NK-92 (cell line): Measurements from ENCODE around the gene KIFAP3.

Experiments used
- DNase-seq: peaks from one replicate; lab custom pipeline; 2025; ENCODE audit not compliant: unreplicated experiment; lab: John Stamatoyannopoulos, UW

The KIFAP3 gene

GRCh38 chr1:169995993-169996392, 78.5 kb downstream of the KIFAP3 start:
- DNase-seq = no peak

GRCh38 chr1:169989246-169989645, 85.2 kb downstream of the KIFAP3 start:
- no peak for DNase-seq

GRCh38 chr1:169985757-169986156, 88.7 kb downstream of the KIFAP3 start:
- DNase-seq = no peak

- no peak for DNase-seq
Observed at GRCh38 chr1:169974067-169974466, 100.4 kb downstream of the KIFAP3 start.

GRCh38 chr1:169970114-169970513, 104.4 kb downstream of the KIFAP3 start:
- no peak for DNase-seq

GRCh38 chr1:169968174-169968573, 106.3 kb downstream of the KIFAP3 start:
- DNase-seq = no peak

- no peak for DNase-seq
Observed at GRCh38 chr1:169964206-169964605, 110.3 kb downstream of the KIFAP3 start.

- DNase-seq = no peak
Observed at GRCh38 chr1:169959686-169960085, 114.8 kb downstream of the KIFAP3 start.

- DNase-seq = no peak
Observed at GRCh38 chr1:169958987-169959386, 115.5 kb downstream of the KIFAP3 start.

GRCh38 chr1:169957884-169958283, 116.6 kb downstream of the KIFAP3 start:
- no peak for DNase-seq

GRCh38 chr1:169951108-169951507, 123.4 kb downstream of the KIFAP3 start:
- DNase-seq = no peak

- no peak for DNase-seq
Observed at GRCh38 chr1:169949139-169949538, 125.4 kb downstream of the KIFAP3 start.

- DNase-seq = no peak
Observed at GRCh38 chr1:169946206-169946605, 128.3 kb downstream of the KIFAP3 start.

GRCh38 chr1:169945181-169945580, 129.3 kb downstream of the KIFAP3 start:
- no peak for DNase-seq

- DNase-seq = no peak
Observed at GRCh38 chr1:169944621-169945020, 129.9 kb downstream of the KIFAP3 start.

GRCh38 chr1:169943963-169944526, 130.4 kb downstream of the KIFAP3 start:
- no peak for DNase-seq

GRCh38 chr1:169941982-169942830, 132.3 kb downstream of the KIFAP3 start:
- no peak for DNase-seq

- DNase-seq = no peak
Observed at GRCh38 chr1:169933984-169934725, 140.3 kb downstream of the KIFAP3 start.

- no peak for DNase-seq
Observed at GRCh38 chr1:169931795-169932231, 142.7 kb downstream of the KIFAP3 start.

GRCh38 chr1:169929210-169929526, 145.3 kb downstream of the KIFAP3 start:
- no peak for DNase-seq

- no peak for DNase-seq
Observed at GRCh38 chr1:169928438-169929209, 145.9 kb downstream of the KIFAP3 start.
